ENCODE data around the gene WDFY1. TPM values are rescaled to one million over a fixed set of nuclear protein-coding genes. Genes with fewer than 3 reads are reported as not detected.

WDFY1 gene
- total and polyA plus RNA-seq, 12 donors: 7.8 to 45.2 (median 32.5) TPM

DNA sequence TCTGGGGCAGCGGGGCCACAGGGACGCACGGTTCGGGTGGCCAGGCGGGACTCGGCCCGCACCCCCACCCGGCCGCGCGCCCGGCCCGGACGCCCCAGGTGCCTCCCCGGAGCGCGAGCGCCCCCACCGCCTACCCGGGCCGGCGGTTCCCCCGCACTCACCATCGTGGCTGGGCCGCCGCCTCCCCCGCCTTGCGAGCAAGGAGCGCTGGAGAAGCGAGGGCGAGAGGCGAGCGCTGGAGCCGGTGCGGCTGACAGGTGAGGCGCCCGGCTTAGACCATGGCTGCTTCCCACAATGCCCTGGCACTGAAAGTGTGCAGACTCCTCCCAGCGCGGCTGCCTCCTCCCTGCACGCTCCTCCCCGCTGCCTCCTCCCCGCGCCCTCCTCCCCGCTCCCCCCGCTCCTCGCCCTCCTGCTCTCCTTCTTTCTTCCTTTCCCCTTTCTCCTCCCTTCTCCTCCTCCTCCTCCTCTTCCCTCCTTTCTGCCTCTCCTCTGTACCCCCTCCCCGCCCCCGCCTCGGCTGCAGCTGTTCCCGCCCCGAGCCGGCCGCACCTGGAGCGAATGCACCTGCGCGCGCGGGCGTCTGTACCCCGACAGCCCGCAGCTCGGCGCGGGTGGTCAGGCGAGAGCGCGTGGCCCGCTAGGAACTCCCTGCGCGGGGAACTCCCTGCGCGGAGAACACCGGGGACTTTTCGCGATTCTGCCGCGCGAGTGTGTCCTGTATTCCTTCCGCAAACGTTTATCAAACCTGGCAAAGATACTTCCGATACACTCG is 107.7 kb downstream of the WDFY1 start, which contains the start of gene AP1S3:
Gene AP1S3 (minus strand): TSS at position 296 of the 775 bp plus-strand sequence. CDS start 132 bp downstream, at position 164.
- no peaks in the 10 kb centered on the region for H3K36me3 ChIP-seq (replicated peaks in 1 of 2)
- H3K4me1 ChIP-seq (replicated peaks in 1 of 2): peaks cover 3 to 10% of the 10 kb centered on the region in 2 donors
- H3K27ac ChIP-seq: peak within 1 kb of the TSS in 1 of 5 donors; percentile 44
- TF ChIP-seq CTCF (IDR thresholded peaks at IDR 0.05) (no peak), POLR2A (IDR thresholded peaks at IDR 0.05) (no peak)
- no peaks in the 10 kb centered on the region for H3K27me3 ChIP-seq
- H3K9me3 ChIP-seq (replicated peaks in 1 of 3): no peaks in the 10 kb centered on the region
- WGBS, 4 donors: 2% methylated on average over 12 to 82 of the region's 82 CpGs
- intact Hi-C loops (cut with DNase I): loop anchor here in 1 of 2 donors (5.0 kb wide), 1 partner anchor 125 kb away; no protein-coding TSS in a partner anchor
- peak within 1 kb of the TSS; percentile 48 to 89 (median 78) for H3K4me3 ChIP-seq
- peak; percentile 57 to 78 (median 67) for DNase-seq

GRCh38 chr2:223835701-223836532 is 109.2 kb downstream of the WDFY1 start:
- TF ChIP-seq CTCF (IDR thresholded peaks at IDR 0.05): no peak
- TF ChIP-seq POLR2A (IDR thresholded peaks at IDR 0.05): no peak
- H3K27me3 ChIP-seq: no peaks in the 10 kb centered on the region
- no peaks in the 10 kb centered on the region for H3K9me3 ChIP-seq (replicated peaks in 1 of 3)
- H3K36me3 ChIP-seq (replicated peaks in 1 of 2): no peaks in the 10 kb centered on the region
- 78 to 84% (median 83%) methylated on average over 12 to 15 of the region's 15 CpGs for WGBS, 4 donors
- DNase-seq: no peak
- H3K27ac ChIP-seq: no peak overlapping the region
- intact Hi-C loops (cut with DNase I): loop anchor here in 1 of 2 donors (5.0 kb wide), 1 partner anchor 126 kb away; no protein-coding TSS in a partner anchor
- H3K4me3 ChIP-seq: no peak overlapping the region
- H3K4me1 ChIP-seq (replicated peaks in 1 of 2): peaks cover 3 to 10% of the 10 kb centered on the region in 2 donors

DNA sequence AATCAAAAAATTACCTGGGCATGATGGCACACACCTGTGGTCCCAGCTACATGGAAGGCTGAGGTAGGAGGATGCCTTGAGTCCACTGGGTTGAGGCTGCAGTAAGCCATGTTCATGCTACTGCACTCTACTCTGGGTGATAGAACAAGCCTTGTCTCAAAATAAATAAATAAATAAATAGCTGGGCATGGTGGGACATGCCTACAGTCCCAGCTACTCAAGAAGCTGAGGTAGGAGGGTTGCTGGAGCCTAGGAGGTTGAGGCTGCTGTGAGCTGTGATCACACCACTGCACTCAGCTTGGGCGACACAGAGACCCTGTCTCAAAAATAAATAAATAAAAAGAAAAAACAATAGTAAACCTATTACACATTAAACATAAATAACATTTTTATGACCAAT is 110.7 kb downstream of the WDFY1 start:
- no peaks in the 10 kb centered on the region for H3K27me3 ChIP-seq
- H3K9me3 ChIP-seq (replicated peaks in 1 of 3): no peaks in the 10 kb centered on the region
- intact Hi-C loops (cut with DNase I): no loop called here
- no peak for DNase-seq
- no peaks in the 10 kb centered on the region for H3K36me3 ChIP-seq (replicated peaks in 1 of 2)
- no peak for TF ChIP-seq POLR2A (IDR thresholded peaks at IDR 0.05)
- TF ChIP-seq CTCF (IDR thresholded peaks at IDR 0.05): no peak
- no peak overlapping the region for H3K27ac ChIP-seq
- 96 to 100% (median 97%) methylated on average over 1 of the region's 1 CpG for WGBS, 4 donors
- H3K4me3 ChIP-seq: no peak overlapping the region
- peaks cover 3 to 10% of the 10 kb centered on the region in 2 donors for H3K4me1 ChIP-seq (replicated peaks in 1 of 2)

Data from adrenal gland (tissue), 12 donors.